SKM-1 treated with dmso at 0.1 percent for 144 hours (cell line): ENCODE results near the gene C3orf49.

Experiments used
- DNase-seq: peaks from one replicate; lab custom pipeline; 2025; ENCODE audit not compliant: unreplicated experiment; lab: John Stamatoyannopoulos, UW

C3orf49 gene

DNA sequence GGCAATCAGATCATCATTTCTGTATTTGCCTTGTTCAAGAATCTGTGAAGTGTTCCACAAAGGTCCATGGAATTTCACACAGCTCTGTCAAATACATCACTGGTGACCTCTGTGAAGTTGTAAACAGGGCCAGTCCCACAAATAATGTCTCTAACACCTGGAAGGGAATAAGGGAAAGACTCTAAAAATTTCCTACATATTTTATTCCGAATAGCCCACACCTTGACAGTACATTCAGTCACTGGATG, at the start of gene C3orf49:
TSS of gene C3orf49 (plus strand) at position 149 of the 248 bp plus-strand sequence. CDS start 173 bp downstream, outside the sequence.
- no peak for DNase-seq

DNA sequence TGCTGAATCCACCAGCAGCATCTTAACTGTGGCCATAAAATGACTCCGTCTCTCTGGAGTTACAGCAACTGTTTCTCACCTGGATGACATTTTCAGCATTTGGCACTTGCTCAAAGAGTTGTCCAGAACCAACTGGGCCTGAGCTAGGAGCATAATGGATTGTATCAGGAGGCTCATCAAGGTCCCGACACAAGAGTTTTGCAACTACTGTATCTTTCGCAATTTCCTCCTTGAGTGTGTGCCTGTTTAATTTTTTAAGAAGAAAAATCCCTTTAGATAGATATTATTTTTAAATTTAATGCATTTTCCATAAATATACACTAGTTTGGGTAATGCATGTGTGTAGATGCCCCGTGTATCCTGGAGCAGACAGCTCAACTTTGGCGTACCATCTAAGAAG, 44.3 kb upstream of the C3orf49 start:
- DNase-seq = no peak

- DNase-seq = no peak
These were observed 39.9 kb upstream of the C3orf49 start for GRCh38 chr3:63779227-63779626.

DNA sequence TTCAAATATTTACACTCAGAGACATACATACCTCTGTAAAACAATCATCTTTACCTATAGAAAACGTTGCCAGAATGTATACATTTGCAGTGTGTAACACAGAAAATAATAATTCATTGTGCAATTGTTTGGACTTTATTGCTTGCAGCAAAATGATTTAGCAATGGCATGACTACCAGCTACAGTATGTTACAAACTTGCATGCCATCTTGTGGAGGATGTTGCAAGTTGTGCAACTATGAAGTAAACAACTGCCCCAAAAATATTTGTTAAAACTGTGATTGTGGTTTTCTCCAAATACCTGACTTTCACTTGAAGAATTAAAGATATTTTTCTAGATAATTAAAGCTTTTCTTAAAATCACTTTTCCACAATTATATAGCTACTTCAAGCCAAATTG, 27.1 kb upstream of the C3orf49 start:
- peak; percentile 1 for DNase-seq

DNA sequence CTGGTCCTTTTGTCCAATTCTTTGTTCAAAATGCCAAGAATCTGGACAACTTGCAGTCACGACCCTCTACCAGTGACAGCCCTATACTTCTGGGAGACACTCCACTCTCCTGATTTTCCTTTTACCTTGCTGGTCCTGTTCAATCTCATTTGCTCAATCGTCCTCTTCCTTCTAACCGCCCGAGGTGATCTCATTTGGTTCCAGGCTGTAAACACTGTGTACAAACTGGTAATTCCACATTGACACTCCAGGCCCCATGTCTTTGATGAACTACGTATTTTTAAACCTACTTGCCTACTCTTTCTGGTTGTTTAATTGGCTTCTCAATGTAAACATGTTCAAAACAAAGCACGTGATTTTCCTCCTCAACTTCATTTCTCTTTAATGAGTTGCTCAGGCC, 23.7 kb upstream of the C3orf49 start:
- no peak for DNase-seq

- no peak for DNase-seq
These were observed 20.6 kb upstream of the C3orf49 start for GRCh38 chr3:63798544-63798943.

GRCh38 chr3:63798949-63799348, 20.1 kb upstream of the C3orf49 start:
- DNase-seq = no peak

DNA sequence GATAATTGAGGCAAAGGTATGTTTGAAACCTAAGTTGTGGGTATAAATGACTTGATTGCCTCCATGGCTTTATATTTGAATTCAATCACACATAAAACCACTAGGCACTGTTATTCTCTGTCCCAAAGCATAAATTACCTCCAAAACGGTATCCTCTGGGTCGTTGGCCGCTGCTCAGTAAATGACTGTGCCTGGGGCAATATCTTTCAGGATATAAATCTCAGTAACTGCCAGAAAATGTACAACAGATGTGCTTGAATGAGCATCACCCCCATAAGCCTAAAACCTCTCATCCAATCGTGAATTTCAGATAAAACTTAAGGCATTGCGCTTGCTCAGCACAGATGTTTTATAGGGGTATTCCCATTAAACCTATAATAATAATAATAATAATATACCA, 19.0 kb upstream of the C3orf49 start:
- no peak for DNase-seq

DNA sequence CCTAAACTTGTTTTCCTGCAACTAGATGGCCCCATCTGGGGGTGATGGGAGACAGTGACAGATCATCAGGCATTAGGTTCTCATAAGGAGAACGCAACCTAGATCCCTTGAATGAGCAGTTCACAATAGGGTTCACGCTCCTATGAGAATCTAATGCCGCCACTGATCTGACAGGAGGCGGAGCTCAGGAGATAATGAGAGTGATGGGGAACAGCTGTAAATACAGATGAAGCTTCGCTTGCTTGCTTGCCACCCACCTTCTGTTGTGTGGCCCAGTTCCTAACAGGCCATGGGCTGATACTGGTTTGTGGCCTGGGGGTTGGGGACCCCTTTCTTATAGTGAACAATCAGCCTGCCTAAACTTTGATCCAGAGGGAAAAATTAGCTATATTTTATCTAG, 15.2 kb upstream of the C3orf49 start:
- no peak for DNase-seq

DNA sequence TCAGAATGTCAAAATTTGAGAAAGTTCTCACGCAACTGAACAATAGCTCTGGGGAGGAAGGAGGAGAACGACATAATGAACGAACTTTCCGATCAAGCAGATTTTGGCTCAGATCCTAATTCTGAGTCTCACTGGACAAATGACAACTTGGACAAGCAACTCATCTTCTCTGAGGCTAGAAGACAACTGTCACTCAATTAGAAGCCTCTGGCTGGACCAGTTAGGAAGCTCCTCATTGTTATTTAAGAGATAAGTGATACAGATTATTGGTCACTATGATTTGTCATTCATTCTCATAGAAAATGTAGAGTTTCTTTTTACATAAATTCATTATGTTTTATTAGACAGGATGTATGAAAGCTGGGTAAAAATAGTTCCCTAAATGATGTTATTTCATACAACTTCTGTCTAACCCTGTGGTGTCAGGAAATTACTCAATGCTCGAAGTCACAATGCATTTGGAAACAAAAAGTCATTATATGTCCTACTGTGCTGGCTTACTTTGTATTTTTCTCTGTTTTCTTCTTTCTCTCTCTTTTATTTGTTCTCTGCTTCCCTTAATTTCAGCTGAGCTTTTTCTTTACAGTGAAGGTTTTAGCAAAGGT, 11.0 kb upstream of the C3orf49 start:
- DNase-seq = peak; percentile 50

- no peak for DNase-seq
These were observed 10.5 kb upstream of the C3orf49 start for GRCh38 chr3:63808633-63809032.

- DNase-seq = no peak
These were observed 9.5 kb upstream of the C3orf49 start for GRCh38 chr3:63809607-63810006.

DNA sequence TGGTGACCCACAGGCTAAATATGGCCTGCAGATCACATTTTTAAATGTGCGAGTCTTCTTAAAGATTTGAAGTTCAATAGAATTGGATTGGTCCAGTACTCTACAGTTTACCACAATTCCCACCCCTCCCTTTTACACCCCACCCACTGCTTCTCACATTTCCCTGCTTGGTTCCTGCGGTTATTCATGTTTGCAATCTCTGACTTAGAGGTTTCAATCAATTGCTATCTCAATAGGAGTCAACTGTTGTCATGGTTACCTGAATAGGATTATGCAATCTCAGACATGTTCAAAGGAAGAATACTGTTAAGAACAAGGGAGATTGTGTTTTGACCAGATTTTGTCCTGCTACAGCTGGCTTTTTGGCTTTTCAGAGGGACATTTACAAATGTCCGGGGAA, 4.9 kb upstream of the C3orf49 start:
- DNase-seq = no peak

DNA sequence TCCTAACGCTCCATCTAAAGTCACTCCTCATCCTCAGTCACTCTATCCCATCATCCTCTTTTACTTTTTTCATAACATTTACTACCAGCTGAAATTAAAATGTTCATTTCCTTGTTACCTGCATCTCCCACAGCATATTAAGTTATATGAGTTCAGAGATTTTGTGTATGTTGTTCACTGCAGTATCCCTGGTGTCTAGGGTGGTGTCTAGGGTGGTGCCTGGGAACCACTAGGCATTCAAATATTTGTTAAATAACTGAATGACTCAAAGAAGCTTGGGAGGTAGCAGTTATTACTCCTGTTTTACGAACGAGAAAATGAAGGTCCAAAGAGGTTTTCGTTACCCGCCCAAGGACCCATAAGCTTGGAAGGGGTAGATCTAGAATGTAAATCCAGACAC, 1.9 kb upstream of the C3orf49 start:
- DNase-seq = no peak

DNA sequence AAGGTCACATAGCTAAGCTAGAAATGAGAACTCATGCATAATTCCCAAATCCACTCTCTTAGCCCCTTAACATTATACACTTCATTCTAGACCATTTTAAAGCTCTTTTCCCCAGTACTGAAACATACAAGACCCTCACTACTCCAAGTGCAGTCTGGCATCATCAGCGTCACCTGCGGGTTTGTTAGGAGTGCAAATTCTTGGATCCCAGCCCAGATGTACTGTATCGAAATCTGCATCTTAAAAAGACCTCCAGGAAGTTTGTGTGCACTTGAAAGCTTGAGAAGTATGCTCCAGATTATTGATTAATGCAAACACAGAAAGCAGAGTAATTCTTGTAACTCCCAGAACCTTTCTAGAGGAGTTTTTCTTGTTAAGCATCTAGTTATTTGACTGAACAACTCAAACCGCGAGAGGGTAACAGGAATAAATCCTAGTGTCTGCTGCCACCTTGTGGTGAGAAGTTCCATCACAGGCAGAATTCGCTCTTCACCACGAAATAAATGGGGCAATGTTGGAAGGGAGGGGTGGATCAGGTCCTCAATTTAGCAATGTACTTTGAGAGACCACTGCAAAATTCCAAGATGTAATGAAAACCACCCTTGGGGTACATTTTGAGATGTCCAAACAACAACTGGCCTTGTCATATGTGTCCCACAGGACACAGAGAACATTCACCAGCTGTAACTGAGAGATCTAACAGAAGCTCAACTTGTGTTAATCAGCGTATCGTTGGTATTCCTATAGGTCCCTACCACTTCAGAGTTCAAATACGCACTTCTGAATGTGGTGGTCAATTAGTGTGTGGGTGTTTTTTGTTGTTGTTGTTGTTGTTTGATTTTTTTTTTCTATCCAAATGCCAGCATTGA, 583 bp upstream of the C3orf49 start:
- peak; percentile 33 for DNase-seq

- no peak for DNase-seq
These were observed 5.2 kb downstream of the C3orf49 start for GRCh38 chr3:63824309-63824708.

GRCh38 chr3:63830526-63830925, 11.4 kb downstream of the C3orf49 start:
- DNase-seq = no peak

DNA sequence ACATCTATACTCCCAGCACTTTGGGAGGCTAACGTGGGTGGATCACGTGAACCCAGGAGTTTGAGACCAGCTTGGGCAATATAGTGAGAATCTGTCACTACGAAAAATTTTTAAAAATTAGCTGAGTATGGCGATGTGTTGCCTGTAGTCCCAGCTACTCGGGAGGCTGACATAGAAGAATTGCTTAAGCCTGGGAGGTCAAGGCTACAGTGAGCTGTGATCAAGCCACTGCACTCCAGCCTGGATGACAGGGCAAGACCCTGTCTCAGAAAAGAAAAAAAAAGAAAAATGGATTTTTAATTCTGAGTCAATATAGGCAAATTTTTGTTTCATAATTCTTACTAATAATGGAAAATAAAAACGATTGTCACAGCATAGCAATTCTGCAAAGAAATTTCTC, 13.3 kb downstream of the C3orf49 start:
- no peak for DNase-seq

DNA sequence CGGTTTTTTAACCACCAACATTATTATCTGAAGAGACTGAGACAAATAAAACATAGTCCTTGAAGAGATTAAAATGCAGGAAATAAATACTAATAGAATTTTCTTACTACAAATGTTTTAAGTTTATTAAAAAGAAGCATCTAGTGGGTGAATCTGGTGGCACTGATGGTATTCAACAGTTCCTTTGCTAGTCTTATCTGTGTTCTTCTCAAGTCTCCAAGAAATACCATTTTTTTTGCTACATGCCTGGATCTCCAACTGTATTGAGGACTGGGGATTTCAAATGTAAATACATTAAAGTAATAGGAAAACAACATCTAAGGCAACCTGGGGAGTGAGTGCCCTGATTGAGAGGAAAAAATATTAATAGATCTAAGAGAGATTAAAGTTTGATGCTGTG, 22.6 kb downstream of the C3orf49 start:
- no peak for DNase-seq

DNA sequence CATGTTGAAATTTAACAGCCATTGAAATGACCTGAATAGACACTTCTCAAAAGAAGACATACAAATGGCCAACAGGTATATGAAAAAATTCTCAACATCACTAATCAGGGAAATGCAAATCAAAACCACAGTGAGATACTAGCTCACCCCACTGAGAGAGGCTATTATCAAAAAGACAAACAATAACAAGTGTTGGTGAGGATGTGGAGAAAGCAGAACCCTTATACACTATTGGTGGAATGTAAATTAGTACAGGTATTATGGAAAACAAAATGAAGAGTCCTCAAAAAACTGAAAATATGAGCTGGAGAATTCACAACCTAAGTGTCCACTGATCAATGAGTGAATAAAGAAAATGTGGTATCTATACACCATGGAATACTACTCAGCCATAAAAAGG, 23.0 kb downstream of the C3orf49 start:
- no peak for DNase-seq

DNA sequence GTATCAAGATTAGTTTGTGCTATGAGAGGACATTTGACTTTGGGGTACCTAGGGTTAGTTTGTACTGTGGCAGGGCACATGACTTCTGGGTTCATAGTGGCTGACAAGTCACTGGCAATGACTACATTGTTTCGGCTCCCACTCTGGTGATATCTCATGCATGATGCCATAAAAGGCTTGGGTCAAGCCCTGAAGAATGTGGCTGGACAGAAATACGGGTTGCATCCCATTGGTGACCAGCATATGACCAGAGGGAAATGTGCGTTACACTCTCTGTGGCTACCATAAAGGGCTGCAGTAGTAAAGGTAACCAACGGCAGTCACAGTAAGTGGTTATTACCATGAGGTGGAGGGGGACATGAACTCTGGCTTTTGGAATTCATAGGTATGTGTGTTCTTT, 26.1 kb downstream of the C3orf49 start:
- no peak for DNase-seq

GRCh38 chr3:63847718-63848450, 28.8 kb downstream of the C3orf49 start:
- DNase-seq = no peak
